M059J (cell line): ENCODE results near the gene TMEM41A. TPM values are rescaled to one million over a fixed set of nuclear protein-coding genes. Genes with fewer than 3 reads are reported as not detected.
"Not testable (repeated sequence)": the region's sequence is repeated elsewhere in the genome, so short reads cannot be mapped to it uniquely, and the experiment has no call there.

Source experiments
- DNase-seq: peaks from one replicate; pipeline ENCODE4 v3.0.0-alpha.2; 2012; ENCODE audit warnings: low read depth
- total RNA-seq: library from RNA; depleted of rRNA; stranded (reverse); fragments of >200 nt; shearing (Covaris generic); gene quantifications from 2 replicates; pipeline ENCODE4 v1.2.3, GENCODE V29; 2014

TMEM41A gene
- total RNA-seq, 1 experiment from 2014 or later, result 14.9 TPM

- no peak for DNase-seq
These were observed 10.4 kb downstream of the TMEM41A start for GRCh38 chr3:185488465-185488864.

- no peak for DNase-seq
These were observed 12.4 kb downstream of the TMEM41A start for GRCh38 chr3:185486394-185486793.

- DNase-seq, result no peak
These were observed 14.5 kb downstream of the TMEM41A start for GRCh38 chr3:185484296-185484695.

- no peak for DNase-seq
These were observed 19.4 kb downstream of the TMEM41A start for GRCh38 chr3:185479373-185479945.

GRCh38 chr3:185477316-185477715 lies 21.5 kb downstream of the TMEM41A start:
- no peak for DNase-seq

- not testable (repeated sequence) for DNase-seq
These were observed 23.9 kb downstream of the TMEM41A start for GRCh38 chr3:185474922-185475321.

- DNase-seq, result peak; percentile 94
These were observed 25.5 kb downstream of the TMEM41A start for GRCh38 chr3:185473290-185473815.

- DNase-seq, result no peak
These were observed 28.5 kb downstream of the TMEM41A start for GRCh38 chr3:185470323-185470722.

GRCh38 chr3:185469542-185469941 lies 29.3 kb downstream of the TMEM41A start:
- no peak for DNase-seq

GRCh38 chr3:185466123-185466522 lies 32.7 kb downstream of the TMEM41A start:
- not testable (repeated sequence) for DNase-seq

GRCh38 chr3:185465471-185465870 lies 33.4 kb downstream of the TMEM41A start:
- no peak for DNase-seq

GRCh38 chr3:185460719-185461350 lies 38.0 kb downstream of the TMEM41A start:
- DNase-seq, result peak; percentile 51

GRCh38 chr3:185460309-185460708 lies 38.5 kb downstream of the TMEM41A start:
- no peak for DNase-seq

GRCh38 chr3:185457376-185457775 lies 41.5 kb downstream of the TMEM41A start:
- no peak for DNase-seq

GRCh38 chr3:185451432-185451831 lies 47.4 kb downstream of the TMEM41A start:
- DNase-seq, result not testable (repeated sequence)

- no peak for DNase-seq
These were observed 50.7 kb downstream of the TMEM41A start for GRCh38 chr3:185448107-185448506.

- DNase-seq, result no peak
These were observed 54.5 kb downstream of the TMEM41A start for GRCh38 chr3:185444329-185444728.

- no peak for DNase-seq
These were observed 56.8 kb downstream of the TMEM41A start for GRCh38 chr3:185442031-185442430.

- no peak for DNase-seq
These were observed 58.9 kb downstream of the TMEM41A start for GRCh38 chr3:185439745-185440466.
